Measurements from ENCODE around the gene KIN. TPM values are rescaled to one million over a fixed set of nuclear protein-coding genes. Genes with fewer than 3 reads are reported as not detected.
"Not testable (repeated sequence)": the region's sequence is repeated elsewhere in the genome, so short reads cannot be mapped to it uniquely, and the experiment has no call there.

Gene KIN
- total RNA-seq, 1 donor, result 7.9 TPM

GRCh38 chr10:7810443-7810842, 22.6 kb upstream of the KIN start:
- Histone ChIP-seq H3K27me3 (ENCODE audit: insufficient read depth, low read length) (no peaks in the 10 kb centered on the region), H3K9me3 (ENCODE audit: low read depth, low read length) (no peaks in the 10 kb centered on the region), H3K4me1 (ENCODE audit: insufficient read depth, low read length) (no peaks in the 10 kb centered on the region), H3K4me3 (ENCODE audit: low read length) (no peak overlapping the region)

- Histone ChIP-seq H3K4me3 (ENCODE audit: low read length) (no peak overlapping the region), H3K4me1 (ENCODE audit: insufficient read depth, low read length) (no peaks in the 10 kb centered on the region), H3K9me3 (ENCODE audit: low read depth, low read length) (no peaks in the 10 kb centered on the region), H3K27me3 (ENCODE audit: insufficient read depth, low read length) (no peaks in the 10 kb centered on the region)
These were observed 21.0 kb upstream of the KIN start for GRCh38 chr10:7808686-7809267.

DNA sequence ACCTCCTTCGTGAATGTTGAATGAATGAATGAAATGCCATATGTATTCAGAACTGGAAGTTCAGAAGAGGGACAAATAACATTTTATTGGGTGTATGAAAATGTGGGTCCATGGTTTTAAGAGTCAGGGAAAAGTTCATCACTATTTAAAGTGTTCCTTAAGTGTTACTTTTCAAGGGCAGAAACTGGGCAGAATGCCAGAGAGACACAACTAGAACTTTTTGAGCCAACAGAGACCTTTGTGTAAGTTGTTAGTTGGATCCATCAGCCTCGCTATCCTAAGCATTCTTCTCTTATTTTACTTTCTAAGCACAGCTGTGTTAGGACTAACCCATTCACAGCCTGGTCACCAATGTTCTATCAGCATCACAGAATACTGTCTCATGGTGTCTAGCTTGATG, 16.9 kb upstream of the KIN start:
- Histone ChIP-seq H3K4me3 (ENCODE audit: low read length) (no peak overlapping the region), H3K27me3 (ENCODE audit: insufficient read depth, low read length) (no peaks in the 10 kb centered on the region), H3K9me3 (ENCODE audit: low read depth, low read length) (no peaks in the 10 kb centered on the region), H3K4me1 (ENCODE audit: insufficient read depth, low read length) (no peaks in the 10 kb centered on the region)

DNA sequence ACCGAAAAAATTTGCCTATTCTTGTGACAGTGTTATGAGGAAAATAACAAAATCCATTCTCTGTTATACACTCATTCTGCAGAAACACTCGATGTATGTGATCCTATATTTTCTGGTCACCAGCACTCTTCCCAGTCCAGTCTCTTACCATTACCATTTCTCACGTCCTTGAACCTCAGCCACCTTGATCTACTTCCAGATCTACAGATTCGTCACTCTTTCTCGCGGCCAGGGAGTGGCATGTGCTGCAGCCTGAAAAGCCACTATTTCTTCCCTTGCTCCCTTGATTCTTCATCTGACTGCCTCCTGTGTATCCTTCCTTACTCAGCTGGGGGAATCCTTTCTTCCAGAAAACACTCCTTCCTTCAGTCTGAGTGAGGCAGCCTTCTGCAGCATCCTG, 16.4 kb upstream of the KIN start:
- H3K27me3 ChIP-seq (ENCODE audit: insufficient read depth, low read length), result no peaks in the 10 kb centered on the region
- H3K4me1 ChIP-seq (ENCODE audit: insufficient read depth, low read length), result no peaks in the 10 kb centered on the region
- no peaks in the 10 kb centered on the region for H3K9me3 ChIP-seq (ENCODE audit: low read depth, low read length)
- H3K4me3 ChIP-seq (ENCODE audit: low read length), result no peak overlapping the region

GRCh38 chr10:7802606-7803005, 14.8 kb upstream of the KIN start:
- no peaks in the 10 kb centered on the region for H3K27me3 ChIP-seq (ENCODE audit: insufficient read depth, low read length)
- H3K4me3 ChIP-seq (ENCODE audit: low read length), result no peak overlapping the region
- H3K9me3 ChIP-seq (ENCODE audit: low read depth, low read length), result no peaks in the 10 kb centered on the region
- no peaks in the 10 kb centered on the region for H3K4me1 ChIP-seq (ENCODE audit: insufficient read depth, low read length)

- no peaks in the 10 kb centered on the region for H3K27me3 ChIP-seq (ENCODE audit: insufficient read depth, low read length)
- no peaks in the 10 kb centered on the region for H3K9me3 ChIP-seq (ENCODE audit: low read depth, low read length)
- no peaks in the 10 kb centered on the region for H3K4me1 ChIP-seq (ENCODE audit: insufficient read depth, low read length)
These were observed 9.8 kb upstream of the KIN start for GRCh38 chr10:7797582-7797981.

DNA sequence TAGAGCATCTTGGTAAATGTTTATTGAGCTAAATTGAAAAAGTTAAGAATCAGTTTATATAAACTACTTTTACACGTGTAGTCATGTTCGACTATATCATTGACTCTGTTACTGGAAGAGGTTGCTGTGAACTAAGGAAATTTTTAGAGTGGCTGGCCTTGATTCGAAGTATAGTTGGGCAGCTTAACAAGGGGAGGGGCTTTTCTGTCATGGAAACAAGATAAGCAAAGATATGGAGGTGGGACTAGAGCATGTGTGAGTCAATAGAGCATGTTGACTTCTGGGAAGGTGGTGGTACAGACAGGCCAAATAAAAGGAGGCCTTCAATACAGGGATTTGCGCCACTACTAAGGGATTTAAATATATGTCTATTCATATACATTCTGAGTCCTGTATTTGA, 7.8 kb upstream of the KIN start:
- Histone ChIP-seq H3K27me3 (ENCODE audit: insufficient read depth, low read length) (no peaks in the 10 kb centered on the region), H3K9me3 (ENCODE audit: low read depth, low read length) (no peaks in the 10 kb centered on the region), H3K4me3 (ENCODE audit: low read length) (no peak overlapping the region), H3K4me1 (ENCODE audit: insufficient read depth, low read length) (peaks cover 12% of the 10 kb centered on the region)

More at GRCh38 chr10:7797582-7797981, 9.8 kb upstream of the KIN start:
- H3K4me3 ChIP-seq (ENCODE audit: low read length), result no peak overlapping the region

DNA sequence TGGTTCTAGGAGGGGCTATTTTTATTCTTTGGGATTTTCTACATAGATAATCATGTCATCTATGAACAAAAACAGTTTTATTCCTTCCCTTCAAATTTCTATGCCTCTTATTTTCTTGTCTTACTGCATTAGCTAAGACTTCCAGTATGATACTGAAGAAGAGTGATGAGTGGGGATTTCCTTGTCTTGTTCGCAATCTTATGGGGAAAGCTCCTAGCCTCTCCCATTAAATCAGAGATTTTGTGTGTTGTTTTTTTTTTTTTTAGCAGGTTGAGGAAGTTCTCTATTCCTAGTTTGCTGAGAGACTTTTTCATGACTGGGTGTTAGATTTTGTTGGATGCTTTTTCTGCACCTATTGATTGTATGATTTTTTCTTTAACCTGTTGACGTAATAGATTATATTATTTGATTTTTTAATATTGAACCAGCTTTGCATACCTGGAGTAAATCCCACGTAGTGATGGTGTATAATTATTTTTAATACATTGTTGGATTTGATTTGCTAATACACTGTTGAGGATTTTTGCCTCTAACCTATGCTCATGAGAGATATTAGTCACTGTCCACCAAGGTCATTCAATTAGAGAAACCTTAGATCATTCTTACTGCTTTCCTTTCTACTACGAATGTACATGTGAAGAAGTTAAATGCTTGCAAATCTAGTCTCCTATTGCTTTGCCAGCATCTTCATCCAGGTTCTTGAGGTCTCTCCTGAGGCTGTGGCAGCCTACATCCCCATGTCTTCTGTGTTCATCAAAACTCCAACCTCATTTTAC, 6.6 kb upstream of the KIN start:
- H3K4me1 ChIP-seq (ENCODE audit: insufficient read depth, low read length), result peaks cover 16% of the 10 kb centered on the region
- no peaks in the 10 kb centered on the region for H3K27me3 ChIP-seq (ENCODE audit: insufficient read depth, low read length)
- H3K9me3 ChIP-seq (ENCODE audit: low read depth, low read length), result no peaks in the 10 kb centered on the region
- H3K4me3 ChIP-seq (ENCODE audit: low read length), result no peak overlapping the region

DNA sequence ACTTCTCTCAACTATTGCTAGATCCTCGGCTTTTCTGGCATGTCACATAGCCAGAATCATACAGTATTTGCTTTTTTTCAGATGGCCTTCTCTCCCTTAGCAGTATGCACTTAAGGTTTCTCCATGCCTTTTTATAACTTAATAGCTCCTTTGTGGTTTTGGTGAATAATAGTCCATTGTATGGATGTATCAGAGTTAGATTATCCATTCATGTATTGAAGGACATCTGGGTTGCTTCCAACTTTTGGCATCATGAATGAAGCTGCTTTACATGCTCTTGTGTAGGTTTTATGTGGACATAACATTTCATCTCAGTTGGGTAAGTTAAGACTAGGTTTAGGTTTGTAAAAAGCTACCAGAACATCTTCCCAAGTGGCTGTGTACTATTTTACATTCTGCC, 4.7 kb upstream of the KIN start:
- no peaks in the 10 kb centered on the region for H3K9me3 ChIP-seq (ENCODE audit: low read depth, low read length)
- H3K4me3 ChIP-seq (ENCODE audit: low read length), result no peak overlapping the region
- no peaks in the 10 kb centered on the region for H3K27me3 ChIP-seq (ENCODE audit: insufficient read depth, low read length)
- peaks cover 27% of the 10 kb centered on the region for H3K4me1 ChIP-seq (ENCODE audit: insufficient read depth, low read length)

GRCh38 chr10:7789390-7789789, 1.6 kb upstream of the KIN start:
- H3K9me3 ChIP-seq (ENCODE audit: low read depth, low read length), result no peaks in the 10 kb centered on the region
- H3K4me3 ChIP-seq (ENCODE audit: low read length), result no peak overlapping the region
- no peaks in the 10 kb centered on the region for H3K27me3 ChIP-seq (ENCODE audit: insufficient read depth, low read length)
- peaks cover 44% of the 10 kb centered on the region for H3K4me1 ChIP-seq (ENCODE audit: insufficient read depth, low read length)

- Histone ChIP-seq H3K27me3 (ENCODE audit: insufficient read depth, low read length) (no peaks in the 10 kb centered on the region), H3K4me1 (ENCODE audit: insufficient read depth, low read length) (peaks cover 47% of the 10 kb centered on the region), H3K4me3 (ENCODE audit: low read length) (peak overlapping the region; percentile 96)
These were observed 970 bp upstream of the KIN start for GRCh38 chr10:7788639-7789286.

GRCh38 chr10:7787150-7787856, 490 bp downstream of the KIN start:
- no peaks in the 10 kb centered on the region for H3K27me3 ChIP-seq (ENCODE audit: insufficient read depth, low read length)
- H3K9me3 ChIP-seq (ENCODE audit: low read depth, low read length), result no peaks in the 10 kb centered on the region
- peak overlapping the region; percentile 96 for H3K4me3 ChIP-seq (ENCODE audit: low read length)
- H3K4me1 ChIP-seq (ENCODE audit: insufficient read depth, low read length), result peaks cover 46% of the 10 kb centered on the region

More at GRCh38 chr10:7788639-7789286, 970 bp upstream of the KIN start:
- H3K9me3 ChIP-seq (ENCODE audit: low read depth, low read length), result no peaks in the 10 kb centered on the region

DNA sequence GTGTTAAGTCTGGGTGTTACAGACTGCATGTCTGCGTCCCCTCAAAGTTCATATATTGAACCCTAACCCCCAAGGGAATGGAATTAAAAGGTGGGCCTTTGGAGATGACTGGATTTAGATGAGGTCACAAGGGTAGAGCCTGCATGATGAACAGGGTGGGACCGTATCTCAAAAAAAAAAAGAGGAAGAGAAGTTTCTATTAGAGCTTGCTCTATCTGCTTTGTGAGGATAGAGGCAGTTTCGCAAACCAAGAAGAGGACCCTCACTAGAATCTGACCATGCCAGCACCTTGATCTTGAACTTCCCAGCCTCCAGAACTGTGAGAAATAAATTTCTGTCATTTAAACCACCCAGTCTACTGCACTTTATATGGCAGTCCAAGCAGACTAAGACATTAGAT, 1.4 kb downstream of the KIN start:
- H3K9me3 ChIP-seq (ENCODE audit: low read depth, low read length), result no peaks in the 10 kb centered on the region
- H3K4me3 ChIP-seq (ENCODE audit: low read length), result no peak overlapping the region
- H3K4me1 ChIP-seq (ENCODE audit: insufficient read depth, low read length), result peaks cover 43% of the 10 kb centered on the region
- H3K27me3 ChIP-seq (ENCODE audit: insufficient read depth, low read length), result no peaks in the 10 kb centered on the region

- H3K4me1 ChIP-seq (ENCODE audit: insufficient read depth, low read length), result peaks cover 18% of the 10 kb centered on the region
- H3K27me3 ChIP-seq (ENCODE audit: insufficient read depth, low read length); H3K9me3 ChIP-seq (ENCODE audit: low read depth, low read length); H3K4me3 ChIP-seq (ENCODE audit: low read length): not testable (repeated sequence)
These were observed 5.6 kb downstream of the KIN start for GRCh38 chr10:7782194-7782593.

DNA sequence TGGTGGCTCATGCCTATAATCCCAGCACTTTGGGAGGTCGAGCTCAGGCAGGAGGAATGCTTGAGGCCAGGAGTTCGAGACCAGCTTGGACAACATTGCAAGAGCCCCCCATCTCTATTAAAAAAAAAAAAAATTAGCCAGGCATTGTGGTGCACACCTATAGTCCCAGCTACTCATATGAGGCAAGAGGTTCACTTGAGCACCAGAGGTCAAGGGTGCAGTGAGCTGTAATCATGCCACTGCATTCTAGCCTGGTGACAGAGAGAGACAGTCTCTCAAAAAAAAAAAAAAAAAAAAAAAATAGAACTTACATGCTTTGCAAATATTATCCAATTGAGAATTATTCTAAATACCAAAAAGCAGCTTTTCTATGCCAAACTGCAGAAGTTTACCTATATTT, 11.0 kb downstream of the KIN start:
- H3K27me3 ChIP-seq (ENCODE audit: insufficient read depth, low read length), result no peaks in the 10 kb centered on the region
- no peaks in the 10 kb centered on the region for H3K4me1 ChIP-seq (ENCODE audit: insufficient read depth, low read length)
- H3K9me3 ChIP-seq (ENCODE audit: low read depth, low read length), result no peaks in the 10 kb centered on the region
- no peak overlapping the region for H3K4me3 ChIP-seq (ENCODE audit: low read length)

All from mononuclear cell (primary cell).